ENCODE data around the gene MAOA.

The MAOA gene

DNA sequence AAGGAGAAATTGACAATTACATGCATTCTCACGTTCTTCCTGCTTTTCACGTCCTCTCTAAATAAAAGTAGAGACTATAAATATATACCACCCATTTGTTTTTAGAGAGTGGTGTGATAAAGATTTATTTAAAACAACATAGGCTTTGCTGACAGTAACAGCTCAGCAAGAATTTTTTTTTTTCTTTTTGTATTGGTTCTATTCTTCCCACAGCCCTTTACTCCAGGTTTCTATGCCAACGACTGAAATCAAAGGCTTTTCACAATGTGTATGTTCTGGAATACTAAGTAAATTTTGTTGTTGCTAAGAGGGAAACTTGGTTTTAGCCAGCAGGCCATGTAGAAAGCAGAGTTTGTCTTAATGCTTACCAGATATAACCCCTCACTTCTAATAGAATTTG, 43.4 kb downstream of the MAOA start:
- Histone ChIP-seq H3K27me3 (ENCODE audit: control insufficient read depth, insufficient read depth, low read length) (no peaks in the 10 kb centered on the region), H3K9me3 (replicated peaks; ENCODE audit: low read length) (no peaks in the 10 kb centered on the region), H3K9ac (ENCODE audit: low read depth, low read length) (no peak overlapping the region), H3K4me1 (ENCODE audit: control insufficient read depth, insufficient read depth, low read length) (peaks cover 18% of the 10 kb centered on the region), H3K4me2 (ENCODE audit: low read length) (no peak overlapping the region), H3K36me3 (ENCODE audit: insufficient read depth, low read length) (peaks cover 3% of the 10 kb centered on the region), H3K4me3 (ENCODE audit: low read length) (no peak overlapping the region)

DNA sequence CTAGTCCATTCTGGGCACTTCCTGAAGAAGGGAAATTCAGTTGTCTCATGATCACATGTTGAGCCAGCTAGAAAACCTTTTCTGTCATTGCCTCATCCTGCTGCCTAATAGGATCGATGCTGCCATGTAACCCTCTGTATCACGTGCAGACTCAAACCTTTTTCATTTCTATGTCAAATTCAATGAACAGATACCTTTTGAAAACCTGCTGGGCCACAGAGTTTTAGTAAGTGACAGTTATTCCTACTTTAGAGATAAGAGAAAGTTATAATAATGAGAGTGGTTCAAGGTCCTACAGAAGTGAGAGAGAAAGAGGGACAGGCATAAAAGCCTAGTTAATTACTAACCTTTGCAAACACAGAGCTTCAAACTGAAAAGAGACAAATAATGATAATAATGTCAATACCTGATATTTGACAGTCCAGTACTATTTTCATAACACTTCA, 46.0 kb downstream of the MAOA start:
- Histone ChIP-seq H3K9me3 (replicated peaks; ENCODE audit: low read length) (no peaks in the 10 kb centered on the region), H3K27me3 (ENCODE audit: control insufficient read depth, insufficient read depth, low read length) (no peaks in the 10 kb centered on the region), H3K4me2 (ENCODE audit: low read length) (no peak overlapping the region), H3K4me3 (ENCODE audit: low read length) (no peak overlapping the region), H3K36me3 (ENCODE audit: insufficient read depth, low read length) (no peaks in the 10 kb centered on the region), H3K9ac (ENCODE audit: low read depth, low read length) (peak overlapping the region; percentile 44), H3K4me1 (ENCODE audit: control insufficient read depth, insufficient read depth, low read length) (peaks cover 24% of the 10 kb centered on the region)

DNA sequence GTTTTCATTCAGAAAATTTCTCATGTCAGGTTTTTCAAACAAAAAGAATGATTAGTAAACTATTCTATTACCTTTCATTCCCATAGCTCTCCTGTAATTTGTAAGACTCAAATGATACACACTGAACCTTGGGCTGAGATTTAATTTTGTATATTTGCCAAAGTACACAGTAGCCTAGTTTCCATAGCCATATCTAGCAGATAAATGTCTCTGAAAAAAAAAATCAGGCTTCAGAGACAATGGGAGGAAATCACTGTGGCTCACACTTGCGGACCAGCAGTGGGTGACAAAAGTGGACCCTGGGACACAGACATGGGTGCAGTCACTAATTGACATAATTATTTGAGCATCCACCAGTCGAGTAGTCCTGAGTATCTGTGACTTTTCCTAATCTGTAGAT, 46.6 kb downstream of the MAOA start:
- Histone ChIP-seq H3K36me3 (ENCODE audit: insufficient read depth, low read length) (no peaks in the 10 kb centered on the region), H3K9me3 (replicated peaks; ENCODE audit: low read length) (no peaks in the 10 kb centered on the region), H3K27me3 (ENCODE audit: control insufficient read depth, insufficient read depth, low read length) (no peaks in the 10 kb centered on the region), H3K9ac (ENCODE audit: low read depth, low read length) (peak overlapping the region; percentile 44), H3K4me1 (ENCODE audit: control insufficient read depth, insufficient read depth, low read length) (peaks cover 30% of the 10 kb centered on the region), H3K4me3 (ENCODE audit: low read length) (no peak overlapping the region), H3K4me2 (ENCODE audit: low read length) (peak overlapping the region; percentile 64)

DNA sequence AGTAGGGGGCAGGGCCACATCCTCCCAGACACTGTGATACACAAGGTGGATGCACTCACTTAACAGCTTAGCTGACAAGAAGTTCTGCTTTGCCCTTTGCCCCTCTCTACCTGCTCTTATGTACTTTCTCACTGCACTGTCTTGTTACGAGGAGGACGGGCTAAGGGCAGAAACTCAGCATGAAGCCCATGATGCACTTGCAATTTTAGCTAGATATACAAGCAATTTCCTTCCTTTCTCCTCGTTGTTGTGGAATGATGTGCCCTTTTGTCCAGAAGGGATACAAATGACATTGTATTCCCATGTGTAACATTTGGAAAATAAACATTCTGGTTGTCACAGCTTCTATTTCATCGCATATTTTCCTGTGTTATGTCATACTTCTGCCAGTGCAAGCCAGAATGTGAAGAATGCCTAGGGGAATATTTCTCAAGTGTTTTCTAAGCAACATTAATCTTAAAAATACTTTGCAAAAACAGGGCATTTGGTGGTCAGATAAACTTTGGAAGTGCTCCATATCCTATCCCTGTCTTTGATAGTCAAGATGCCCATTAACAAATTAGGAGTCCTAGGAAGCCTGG, 47.2 kb downstream of the MAOA start:
- H3K4me1 ChIP-seq (ENCODE audit: control insufficient read depth, insufficient read depth, low read length), result peaks cover 36% of the 10 kb centered on the region
- no peaks in the 10 kb centered on the region for H3K36me3 ChIP-seq (ENCODE audit: insufficient read depth, low read length)
- H3K4me3 ChIP-seq (ENCODE audit: low read length), result peak overlapping the region; percentile 19
- no peaks in the 10 kb centered on the region for H3K9me3 ChIP-seq (replicated peaks; ENCODE audit: low read length)
- H3K4me2 ChIP-seq (ENCODE audit: low read length), result peak overlapping the region; percentile 64
- H3K9ac ChIP-seq (ENCODE audit: low read depth, low read length), result peak overlapping the region; percentile 48
- H3K27me3 ChIP-seq (ENCODE audit: control insufficient read depth, insufficient read depth, low read length), result no peaks in the 10 kb centered on the region

DNA sequence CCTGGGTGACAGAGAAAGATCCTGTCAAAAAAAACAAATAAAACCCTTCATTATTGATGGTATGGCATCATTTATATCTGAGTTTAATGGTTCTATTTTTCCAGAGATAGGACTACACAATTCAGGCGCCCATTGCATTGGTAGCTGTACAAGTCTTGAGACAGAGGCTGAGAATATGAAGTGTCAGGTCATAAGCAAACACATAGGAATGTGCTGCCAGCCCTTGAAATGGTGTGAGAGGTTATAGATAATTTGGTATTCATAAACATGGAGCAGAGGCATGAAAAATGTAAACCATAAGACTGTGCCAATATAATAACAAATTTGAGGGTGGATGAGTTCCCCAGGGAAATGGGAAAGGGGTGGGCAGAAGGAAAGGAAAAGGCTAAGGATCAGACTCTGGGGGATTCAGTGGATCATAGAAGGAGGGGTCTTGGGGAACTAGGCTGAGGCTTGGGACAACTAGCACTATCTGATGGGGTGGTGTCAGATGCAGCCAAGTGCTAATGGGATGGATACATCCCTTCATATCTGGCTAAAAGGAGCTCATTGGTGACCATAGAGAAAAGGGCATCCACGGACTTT, 50.8 kb downstream of the MAOA start:
- peaks cover 38% of the 10 kb centered on the region for H3K4me1 ChIP-seq (ENCODE audit: control insufficient read depth, insufficient read depth, low read length)
- no peak overlapping the region for H3K4me3 ChIP-seq (ENCODE audit: low read length)
- H3K9me3 ChIP-seq (replicated peaks; ENCODE audit: low read length), result no peaks in the 10 kb centered on the region
- no peak overlapping the region for H3K9ac ChIP-seq (ENCODE audit: low read depth, low read length)
- H3K27me3 ChIP-seq (ENCODE audit: control insufficient read depth, insufficient read depth, low read length), result no peaks in the 10 kb centered on the region
- no peak overlapping the region for H3K4me2 ChIP-seq (ENCODE audit: low read length)
- H3K36me3 ChIP-seq (ENCODE audit: insufficient read depth, low read length), result no peaks in the 10 kb centered on the region

DNA sequence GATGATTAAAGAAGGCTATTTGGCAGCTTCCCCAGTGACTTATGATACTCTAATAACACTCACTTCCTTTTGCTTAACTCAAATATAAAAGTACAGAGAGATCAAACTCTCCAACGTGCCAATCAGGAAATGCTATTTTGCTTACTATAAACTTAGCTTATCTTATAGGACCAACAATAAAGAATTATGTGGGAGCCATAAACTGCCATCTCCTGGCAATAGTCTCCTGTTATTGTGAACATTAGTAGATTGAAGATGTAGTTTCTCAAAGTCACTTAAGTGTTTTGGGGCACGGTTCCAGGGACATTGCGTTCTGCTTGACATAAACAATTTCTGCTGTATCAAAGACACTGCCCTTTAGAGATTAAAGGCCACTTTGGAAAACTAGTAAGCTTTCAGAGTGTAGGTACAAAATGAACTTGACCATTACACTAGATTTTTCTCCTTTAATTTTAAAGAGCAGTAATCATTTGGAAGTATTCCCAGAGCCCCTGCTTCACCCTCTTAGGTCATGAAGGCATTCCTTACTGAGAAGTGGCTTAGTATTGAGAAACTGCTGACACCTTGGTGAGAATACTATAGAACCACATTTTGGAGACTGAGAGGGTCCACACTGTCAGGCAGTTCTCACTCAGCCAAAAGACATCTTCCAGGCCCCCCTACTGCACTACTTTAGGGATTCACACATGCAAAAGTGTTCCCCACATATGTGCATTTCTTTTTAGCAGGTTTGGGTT, 51.9 kb downstream of the MAOA start:
- H3K9ac ChIP-seq (ENCODE audit: low read depth, low read length), result peak overlapping the region; percentile 60
- H3K27me3 ChIP-seq (ENCODE audit: control insufficient read depth, insufficient read depth, low read length), result no peaks in the 10 kb centered on the region
- H3K4me3 ChIP-seq (ENCODE audit: low read length), result no peak overlapping the region
- H3K4me2 ChIP-seq (ENCODE audit: low read length), result peak overlapping the region; percentile 40
- peaks cover 28% of the 10 kb centered on the region for H3K4me1 ChIP-seq (ENCODE audit: control insufficient read depth, insufficient read depth, low read length)
- no peaks in the 10 kb centered on the region for H3K36me3 ChIP-seq (ENCODE audit: insufficient read depth, low read length)
- no peaks in the 10 kb centered on the region for H3K9me3 ChIP-seq (replicated peaks; ENCODE audit: low read length)

DNA sequence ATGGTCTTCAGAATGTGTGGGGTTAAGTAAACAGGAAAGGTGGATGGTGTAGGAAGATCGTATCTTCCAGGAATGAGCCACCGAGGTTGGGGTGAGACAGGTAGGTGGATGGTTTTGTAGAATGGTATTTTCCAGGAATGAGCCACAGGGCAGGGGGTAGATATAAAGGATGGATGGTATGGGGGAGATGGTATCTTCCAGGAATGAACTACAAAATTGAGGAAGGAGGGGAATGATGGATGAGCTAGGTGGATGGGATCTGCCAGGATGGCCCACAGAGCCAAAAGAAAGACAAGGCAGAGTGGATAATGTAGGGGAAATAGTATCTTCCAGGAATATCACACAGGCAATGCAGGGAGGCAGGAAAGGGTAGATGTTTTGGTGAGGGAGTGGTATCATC, 60.0 kb downstream of the MAOA start:
- no peak overlapping the region for H3K4me2 ChIP-seq (ENCODE audit: low read length)
- H3K9me3 ChIP-seq (replicated peaks; ENCODE audit: low read length), result no peaks in the 10 kb centered on the region
- no peaks in the 10 kb centered on the region for H3K4me1 ChIP-seq (ENCODE audit: control insufficient read depth, insufficient read depth, low read length)
- H3K9ac ChIP-seq (ENCODE audit: low read depth, low read length), result no peak overlapping the region
- H3K4me3 ChIP-seq (ENCODE audit: low read length), result no peak overlapping the region
- H3K27me3 ChIP-seq (ENCODE audit: control insufficient read depth, insufficient read depth, low read length), result no peaks in the 10 kb centered on the region
- peaks cover 6% of the 10 kb centered on the region for H3K36me3 ChIP-seq (ENCODE audit: insufficient read depth, low read length)

DNA sequence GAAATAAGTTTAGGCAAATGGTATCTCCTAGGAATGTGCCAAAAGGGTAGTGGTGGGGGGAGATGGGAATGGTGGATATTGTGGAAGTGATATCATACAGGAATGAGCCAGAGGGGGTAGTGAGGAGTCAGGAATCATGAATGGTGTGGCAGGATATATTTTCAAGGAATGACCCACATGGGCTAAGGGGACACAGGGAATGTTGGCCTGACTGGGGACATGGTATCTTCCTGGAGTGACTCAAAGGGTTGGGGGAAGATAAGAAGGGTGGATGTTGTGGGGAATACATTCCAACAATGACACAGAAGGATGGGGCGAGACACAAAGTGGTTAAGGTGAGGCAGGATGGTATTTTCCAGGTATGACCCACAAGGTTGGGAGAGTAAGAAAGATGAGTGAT, 60.6 kb downstream of the MAOA start:
- Histone ChIP-seq H3K9me3 (replicated peaks; ENCODE audit: low read length) (no peaks in the 10 kb centered on the region), H3K4me3 (ENCODE audit: low read length) (no peak overlapping the region), H3K9ac (ENCODE audit: low read depth, low read length) (no peak overlapping the region), H3K36me3 (ENCODE audit: insufficient read depth, low read length) (peaks cover 6% of the 10 kb centered on the region), H3K4me2 (ENCODE audit: low read length) (no peak overlapping the region), H3K4me1 (ENCODE audit: control insufficient read depth, insufficient read depth, low read length) (no peaks in the 10 kb centered on the region), H3K27me3 (ENCODE audit: control insufficient read depth, insufficient read depth, low read length) (no peaks in the 10 kb centered on the region)

DNA sequence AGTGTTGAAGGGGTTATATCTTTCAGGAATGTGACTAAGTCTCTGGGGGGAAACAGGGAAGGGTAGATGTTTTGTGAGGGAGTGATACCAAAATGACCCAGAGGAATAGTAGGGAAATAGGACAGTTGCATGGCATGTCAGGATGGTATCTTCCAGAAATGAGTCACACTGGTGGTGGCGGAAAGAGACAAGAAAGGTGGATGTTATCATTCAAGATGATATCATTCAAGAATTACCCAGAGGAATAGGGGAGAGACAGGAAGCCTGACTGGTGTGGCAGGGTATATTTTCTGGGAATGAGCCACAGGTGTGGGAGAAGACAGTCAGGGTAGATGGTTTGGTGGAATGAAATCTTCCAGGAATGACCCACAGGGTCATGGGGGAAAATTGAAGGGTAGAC, 61.1 kb downstream of the MAOA start:
- Histone ChIP-seq H3K4me1 (ENCODE audit: control insufficient read depth, insufficient read depth, low read length) (no peaks in the 10 kb centered on the region), H3K4me3 (ENCODE audit: low read length) (no peak overlapping the region), H3K4me2 (ENCODE audit: low read length) (no peak overlapping the region), H3K9ac (ENCODE audit: low read depth, low read length) (no peak overlapping the region), H3K36me3 (ENCODE audit: insufficient read depth, low read length) (peaks cover 6% of the 10 kb centered on the region), H3K9me3 (replicated peaks; ENCODE audit: low read length) (no peaks in the 10 kb centered on the region), H3K27me3 (ENCODE audit: control insufficient read depth, insufficient read depth, low read length) (no peaks in the 10 kb centered on the region)

DNA sequence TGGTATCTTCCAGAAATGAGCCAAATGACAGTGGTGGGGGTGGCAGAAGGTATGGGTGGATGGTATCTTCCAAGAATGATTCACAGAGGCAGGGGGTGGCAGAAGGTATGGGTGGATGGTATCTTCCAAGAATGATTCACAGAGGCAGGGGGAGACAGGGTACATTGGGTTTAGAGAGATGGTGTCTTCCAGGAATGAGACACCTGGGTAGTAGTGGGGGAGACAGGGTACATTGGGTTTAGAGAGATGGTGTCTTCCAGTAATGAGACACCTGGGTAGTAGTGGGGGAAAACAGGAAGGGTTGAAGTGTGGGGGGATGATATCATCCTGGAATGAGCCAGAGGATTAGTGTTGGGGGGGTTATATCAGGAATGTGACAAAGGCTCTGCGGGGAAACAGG, 62.0 kb downstream of the MAOA start:
- peaks cover 6% of the 10 kb centered on the region for H3K36me3 ChIP-seq (ENCODE audit: insufficient read depth, low read length)
- no peak overlapping the region for H3K9ac ChIP-seq (ENCODE audit: low read depth, low read length)
- no peaks in the 10 kb centered on the region for H3K9me3 ChIP-seq (replicated peaks; ENCODE audit: low read length)
- H3K4me3 ChIP-seq (ENCODE audit: low read length), result no peak overlapping the region
- no peaks in the 10 kb centered on the region for H3K27me3 ChIP-seq (ENCODE audit: control insufficient read depth, insufficient read depth, low read length)
- H3K4me2 ChIP-seq (ENCODE audit: low read length), result no peak overlapping the region
- no peaks in the 10 kb centered on the region for H3K4me1 ChIP-seq (ENCODE audit: control insufficient read depth, insufficient read depth, low read length)

DNA sequence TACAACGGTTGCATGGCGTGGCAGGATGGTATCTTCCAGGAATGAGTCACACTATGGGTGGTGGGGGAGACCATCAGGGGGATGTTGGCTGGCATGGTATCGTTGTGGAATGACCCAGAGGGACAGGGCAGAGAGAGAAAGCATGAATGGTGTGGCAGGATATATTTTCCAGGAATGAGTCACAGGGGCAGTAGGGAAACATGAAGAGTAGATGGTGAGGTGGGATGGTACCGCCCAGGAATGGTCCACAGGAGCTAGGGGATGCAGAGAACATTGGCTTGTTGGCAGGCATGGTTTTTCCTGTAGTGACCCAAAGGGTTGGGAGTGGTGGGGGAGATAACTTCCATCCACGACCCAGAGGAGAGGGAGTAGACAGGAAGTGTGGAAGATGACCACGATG, 62.4 kb downstream of the MAOA start:
- Histone ChIP-seq H3K36me3 (ENCODE audit: insufficient read depth, low read length) (peaks cover 2% of the 10 kb centered on the region), H3K9ac (ENCODE audit: low read depth, low read length) (no peak overlapping the region), H3K27me3 (ENCODE audit: control insufficient read depth, insufficient read depth, low read length) (no peaks in the 10 kb centered on the region), H3K4me3 (ENCODE audit: low read length) (no peak overlapping the region), H3K4me1 (ENCODE audit: control insufficient read depth, insufficient read depth, low read length) (no peaks in the 10 kb centered on the region), H3K9me3 (replicated peaks; ENCODE audit: low read length) (no peaks in the 10 kb centered on the region), H3K4me2 (ENCODE audit: low read length) (no peak overlapping the region)

DNA sequence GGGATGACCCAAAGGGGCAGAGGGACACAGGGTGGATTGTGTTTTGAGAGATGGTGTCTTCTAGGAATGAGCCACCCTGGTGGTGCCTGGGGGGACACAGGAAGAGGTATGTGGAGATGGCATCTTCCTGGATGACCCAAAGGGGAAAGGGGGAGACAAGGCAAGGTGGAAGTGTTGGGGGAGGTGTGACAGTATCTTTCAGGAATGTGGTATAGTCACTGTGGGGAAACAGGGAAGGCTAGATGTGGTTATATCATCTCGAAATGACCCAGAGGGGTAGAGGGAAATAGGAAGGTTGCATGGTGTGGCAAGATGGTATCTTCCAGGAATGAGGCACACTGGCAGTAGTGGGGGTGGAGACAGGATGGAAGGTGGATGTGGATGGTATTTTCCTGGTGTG, 62.9 kb downstream of the MAOA start:
- H3K36me3 ChIP-seq (ENCODE audit: insufficient read depth, low read length), result no peaks in the 10 kb centered on the region
- no peaks in the 10 kb centered on the region for H3K9me3 ChIP-seq (replicated peaks; ENCODE audit: low read length)
- no peaks in the 10 kb centered on the region for H3K27me3 ChIP-seq (ENCODE audit: control insufficient read depth, insufficient read depth, low read length)
- no peak overlapping the region for H3K4me3 ChIP-seq (ENCODE audit: low read length)
- H3K4me2 ChIP-seq (ENCODE audit: low read length), result no peak overlapping the region
- H3K4me1 ChIP-seq (ENCODE audit: control insufficient read depth, insufficient read depth, low read length), result no peaks in the 10 kb centered on the region
- H3K9ac ChIP-seq (ENCODE audit: low read depth, low read length), result no peak overlapping the region

Measured in skeletal muscle satellite cell (primary cell).